ENCODE results near the gene HOXD3. TPM values are rescaled to one million over a fixed set of nuclear protein-coding genes. Genes with fewer than 3 reads are reported as not detected.
A peak's percentile ranks its signal among the peaks of the same experiment; 100 is the strongest.

HOXD3 gene
- total RNA-seq, 2 experiments from 2014 or later, result not detected

GRCh38 chr2:176178757-176179295, 21.7 kb downstream of the HOXD3 start:
- Mint-ChIP-seq H3K27me3 (peaks cover 86% of the 10 kb centered on the region), H3K4me1 (peaks cover 1% of the 10 kb centered on the region), H3K27ac (no peak overlapping the region), H3K9me3 (no peaks in the 10 kb centered on the region), H3K36me3 (ENCODE audit: low read depth) (no peaks in the 10 kb centered on the region), H3K4me3 (no peak overlapping the region)
- ChIA-PET POLR2A (no interaction called here), CTCF (no interaction called here)
- DNase-seq, result no peak

DNA sequence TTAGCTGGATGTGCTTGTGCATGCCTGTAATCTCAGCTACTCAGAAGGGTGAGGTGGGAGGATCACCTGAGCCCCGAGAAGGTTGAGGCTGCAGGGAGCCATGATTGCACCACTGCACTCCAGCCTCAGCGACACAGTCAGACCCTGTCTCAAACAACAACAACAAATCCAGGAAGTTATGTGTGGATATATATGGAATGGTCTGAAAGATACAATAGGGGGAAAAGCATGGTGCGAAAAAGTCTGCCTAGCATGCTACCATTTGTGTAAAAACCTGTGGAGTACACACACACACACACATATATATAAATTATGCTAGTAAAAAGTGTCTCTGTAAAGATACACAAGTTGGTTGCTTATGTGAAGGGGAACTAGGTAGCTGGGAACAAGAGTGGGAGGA, 24.4 kb downstream of the HOXD3 start:
- Mint-ChIP-seq H3K9me3 (no peaks in the 10 kb centered on the region), H3K4me3 (no peak overlapping the region), H3K27me3 (peaks cover 76% of the 10 kb centered on the region), H3K27ac (no peak overlapping the region), H3K4me1 (no peaks in the 10 kb centered on the region), H3K36me3 (ENCODE audit: low read depth) (no peaks in the 10 kb centered on the region)
- no peak for DNase-seq
- ChIA-PET CTCF (no interaction called here), POLR2A (no interaction called here)

GRCh38 chr2:176182671-176183070, 25.6 kb downstream of the HOXD3 start:
- Mint-ChIP-seq H3K27me3 (peaks cover 76% of the 10 kb centered on the region), H3K36me3 (ENCODE audit: low read depth) (no peaks in the 10 kb centered on the region), H3K27ac (no peak overlapping the region), H3K4me3 (no peak overlapping the region), H3K4me1 (peaks cover 5% of the 10 kb centered on the region), H3K9me3 (no peaks in the 10 kb centered on the region)
- ChIA-PET CTCF (no interaction called here), POLR2A (no interaction called here)
- DNase-seq, result no peak

- no peak for DNase-seq
- Mint-ChIP-seq H3K36me3 (ENCODE audit: low read depth) (peaks cover 4% of the 10 kb centered on the region), H3K4me3 (no peak overlapping the region), H3K27ac (no peak overlapping the region), H3K27me3 (peaks cover 73% of the 10 kb centered on the region), H3K4me1 (peaks cover 16% of the 10 kb centered on the region), H3K9me3 (no peaks in the 10 kb centered on the region)
- CTCF ChIA-PET, result no interaction called here
- POLR2A ChIA-PET, result no interaction called here
Observed at GRCh38 chr2:176184749-176185148, 27.6 kb downstream of the HOXD3 start.

DNA sequence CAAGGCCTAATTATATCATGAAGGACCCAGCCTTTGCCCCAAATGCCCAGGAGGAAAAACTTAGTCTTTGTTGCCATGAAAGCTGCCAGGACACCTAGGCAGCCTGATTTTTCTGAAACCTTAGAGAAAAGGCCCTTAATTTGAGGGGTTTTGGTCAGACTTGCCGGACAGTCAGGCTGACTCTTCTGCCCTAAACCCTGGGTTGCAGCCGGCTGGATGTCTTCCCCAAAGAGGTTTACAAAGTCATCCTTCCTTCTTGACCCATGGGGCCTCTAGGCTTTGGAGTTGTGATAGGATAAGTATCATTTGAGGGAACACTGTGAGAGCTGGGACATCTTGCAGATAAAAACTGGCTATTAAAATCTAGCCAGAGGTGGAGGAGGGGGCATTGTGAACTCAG, 28.9 kb downstream of the HOXD3 start:
- CTCF ChIA-PET, result interaction anchor here (1.2 kb wide), 1 partner anchor 10 kb away, joined by 4 read pairs; no protein-coding TSS in a partner anchor
- Mint-ChIP-seq H3K4me1 (peaks cover 17% of the 10 kb centered on the region), H3K27ac (no peak overlapping the region)

DNA sequence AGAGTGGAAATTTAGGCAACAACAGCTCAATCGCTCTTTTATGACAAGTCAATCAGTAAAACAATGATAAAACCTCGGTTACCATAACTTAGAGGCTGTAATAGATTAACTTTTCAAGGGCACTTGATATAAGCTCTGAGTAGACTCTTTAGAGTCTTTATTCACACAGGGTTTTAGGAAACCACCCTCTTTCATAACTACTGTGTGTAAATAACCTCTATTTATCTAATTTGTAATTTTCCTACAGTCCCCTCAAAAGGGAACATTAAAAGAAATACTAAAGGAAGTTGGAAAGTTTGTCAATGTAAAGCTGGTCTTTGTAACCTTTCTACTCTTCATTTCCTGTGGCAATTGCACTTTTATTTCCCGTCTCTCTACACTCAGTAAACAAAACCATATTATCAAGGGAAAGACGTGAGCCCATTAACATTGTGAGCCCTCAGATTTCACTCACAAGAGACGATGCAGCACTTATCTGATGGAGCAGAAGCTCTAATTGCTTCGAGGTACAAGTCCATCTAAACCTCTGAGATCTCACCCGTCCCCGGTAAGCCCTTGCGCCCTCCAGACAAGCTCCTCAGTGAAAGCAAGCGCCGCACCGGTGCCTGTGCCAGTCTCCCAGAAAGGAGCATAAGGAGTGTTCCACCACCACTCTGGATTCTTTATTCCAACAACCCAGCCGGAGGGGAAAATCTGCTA, 30.2 kb downstream of the HOXD3 start:
- H3K9me3 Mint-ChIP-seq, result no peaks in the 10 kb centered on the region
- no peak overlapping the region for H3K27ac Mint-ChIP-seq
- peaks cover 4% of the 10 kb centered on the region for H3K36me3 Mint-ChIP-seq (ENCODE audit: low read depth)
- H3K27me3 Mint-ChIP-seq, result peaks cover 77% of the 10 kb centered on the region
- peaks cover 17% of the 10 kb centered on the region for H3K4me1 Mint-ChIP-seq
- H3K4me3 Mint-ChIP-seq, result peak overlapping the region; percentile 73
- ChIA-PET CTCF (interaction anchor here (0.6 to 1.2 kb wide), 3 partner anchors 11 to 122 kb away, joined by 3 to 4 read pairs (median 3); no protein-coding TSS in a partner anchor), POLR2A (no interaction called here)
- DNase-seq, result no peak

More for the DNA sequence above, 28.9 kb downstream of the HOXD3 start:
- H3K4me3 Mint-ChIP-seq, result no peak overlapping the region
- no peaks in the 10 kb centered on the region for H3K9me3 Mint-ChIP-seq
- peaks cover 4% of the 10 kb centered on the region for H3K36me3 Mint-ChIP-seq (ENCODE audit: low read depth)
- peaks cover 72% of the 10 kb centered on the region for H3K27me3 Mint-ChIP-seq
- POLR2A ChIA-PET, result no interaction called here
- DNase-seq, result no peak

GRCh38 chr2:176187899-176188773, 31.0 kb downstream of the HOXD3 start, which contains the start of gene HOXD1:
TSS of gene HOXD1 (plus strand) at chr2:176188668. CDS start at chr2:176188802, 134 bp downstream.
- Mint-ChIP-seq H3K9me3 (no peaks in the 10 kb centered on the region), H3K4me3 (peak within 1 kb of the TSS; percentile 73), H3K36me3 (ENCODE audit: low read depth) (peaks cover 4% of the 10 kb centered on the region), H3K27me3 (peaks cover 77% of the 10 kb centered on the region), H3K4me1 (peaks cover 17% of the 10 kb centered on the region), H3K27ac (no peak within 1 kb of the TSS)
- no peak for DNase-seq
- POLR2A ChIA-PET, result no interaction called here
- CTCF ChIA-PET, result interaction anchor here (0.6 kb wide), 2 partner anchors 45 to 122 kb away, joined by 3 read pairs; no protein-coding TSS in a partner anchor

DNA sequence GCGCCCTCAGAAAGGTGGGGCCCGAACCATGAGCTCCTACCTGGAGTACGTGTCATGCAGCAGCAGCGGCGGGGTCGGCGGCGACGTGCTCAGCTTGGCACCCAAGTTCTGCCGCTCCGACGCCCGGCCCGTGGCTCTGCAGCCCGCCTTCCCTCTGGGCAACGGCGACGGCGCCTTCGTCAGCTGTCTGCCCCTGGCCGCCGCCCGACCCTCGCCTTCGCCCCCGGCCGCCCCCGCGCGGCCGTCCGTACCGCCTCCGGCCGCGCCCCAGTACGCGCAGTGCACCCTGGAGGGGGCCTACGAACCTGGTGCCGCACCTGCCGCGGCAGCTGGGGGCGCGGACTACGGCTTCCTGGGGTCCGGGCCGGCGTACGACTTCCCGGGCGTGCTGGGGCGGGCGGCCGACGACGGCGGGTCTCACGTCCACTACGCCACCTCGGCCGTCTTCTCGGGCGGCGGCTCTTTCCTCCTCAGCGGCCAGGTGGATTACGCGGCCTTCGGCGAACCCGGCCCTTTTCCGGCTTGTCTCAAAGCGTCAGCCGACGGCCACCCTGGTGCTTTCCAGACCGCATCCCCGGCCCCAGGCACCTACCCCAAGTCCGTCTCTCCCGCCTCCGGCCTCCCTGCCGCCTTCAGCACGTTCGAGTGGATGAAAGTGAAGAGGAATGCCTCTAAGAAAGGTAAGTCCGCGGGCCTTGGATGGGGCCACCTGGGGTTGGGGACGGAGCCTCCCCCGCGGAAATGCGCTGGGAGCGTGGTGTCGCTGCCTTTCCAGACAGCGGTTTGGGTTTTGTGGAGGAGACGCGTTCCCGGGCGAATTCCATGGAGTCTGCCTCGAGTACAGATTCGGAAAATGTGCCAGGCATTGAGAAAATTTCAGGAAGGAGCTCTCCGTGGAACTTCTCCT, 31.9 kb downstream of the HOXD3 start:
- Mint-ChIP-seq H3K36me3 (ENCODE audit: low read depth) (peaks cover 4% of the 10 kb centered on the region), H3K4me3 (peak overlapping the region; percentile 40), H3K4me1 (peaks cover 17% of the 10 kb centered on the region), H3K9me3 (no peaks in the 10 kb centered on the region), H3K27ac (no peak overlapping the region), H3K27me3 (peaks cover 77% of the 10 kb centered on the region)
- DNase-seq, result no peak
- ChIA-PET POLR2A (no interaction called here), CTCF (no interaction called here)

GRCh38 chr2:176189681-176190641, 32.9 kb downstream of the HOXD3 start:
- no peak overlapping the region for H3K27ac Mint-ChIP-seq
- no peaks in the 10 kb centered on the region for H3K9me3 Mint-ChIP-seq
- peaks cover 80% of the 10 kb centered on the region for H3K27me3 Mint-ChIP-seq
- ChIA-PET POLR2A (no interaction called here), CTCF (interaction anchor here (0.8 kb wide), 1 partner anchor 59 kb away, joined by 3 read pairs; no protein-coding TSS in a partner anchor)
- peaks cover 4% of the 10 kb centered on the region for H3K36me3 Mint-ChIP-seq (ENCODE audit: low read depth)
- peaks cover 17% of the 10 kb centered on the region for H3K4me1 Mint-ChIP-seq
- DNase-seq, result no peak
- peak overlapping the region; percentile 40 for H3K4me3 Mint-ChIP-seq

DNA sequence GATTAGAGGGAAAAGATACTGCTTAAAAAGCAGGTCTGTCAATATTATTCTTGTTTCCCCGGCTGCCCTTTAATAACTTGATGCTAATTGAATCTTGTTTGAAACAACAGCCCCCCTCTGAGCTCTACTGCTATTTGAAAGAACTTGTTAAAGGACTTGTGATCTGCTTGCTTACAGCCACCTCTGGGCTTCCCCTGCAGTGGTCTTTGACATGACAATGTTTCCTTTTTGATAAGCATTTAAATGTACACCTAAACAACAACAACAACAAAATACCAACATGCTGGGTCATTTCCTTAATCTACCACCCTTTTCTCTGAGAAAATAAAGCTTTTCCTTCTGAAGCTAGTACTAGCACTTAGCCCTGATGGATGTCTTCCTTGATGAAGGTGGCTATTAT, 35.2 kb downstream of the HOXD3 start:
- Mint-ChIP-seq H3K36me3 (ENCODE audit: low read depth) (peaks cover 4% of the 10 kb centered on the region), H3K27me3 (peaks cover 75% of the 10 kb centered on the region), H3K9me3 (no peaks in the 10 kb centered on the region), H3K27ac (no peak overlapping the region), H3K4me3 (no peak overlapping the region), H3K4me1 (peaks cover 15% of the 10 kb centered on the region)
- POLR2A ChIA-PET, result interaction anchor here (0.6 kb wide), 1 partner anchor 362 kb away, joined by 3 read pairs; no protein-coding TSS in a partner anchor
- DNase-seq, result no peak
- CTCF ChIA-PET, result no interaction called here

- H3K9me3 Mint-ChIP-seq, result no peaks in the 10 kb centered on the region
- no peak for DNase-seq
- ChIA-PET CTCF (no interaction called here), POLR2A (no interaction called here)
- H3K27ac Mint-ChIP-seq, result no peak overlapping the region
- peaks cover 74% of the 10 kb centered on the region for H3K27me3 Mint-ChIP-seq
- peaks cover 8% of the 10 kb centered on the region for H3K4me1 Mint-ChIP-seq
- no peak overlapping the region for H3K4me3 Mint-ChIP-seq
- peaks cover 1% of the 10 kb centered on the region for H3K36me3 Mint-ChIP-seq (ENCODE audit: low read depth)
Observed at GRCh38 chr2:176193048-176193447, 35.9 kb downstream of the HOXD3 start.

Data from activated CD4-positive, alpha-beta T cell treated with anti-CD3 and anti-CD28 coated beads, Interleukin-2, amount 10 ng/mL, durations not matched to agents 7 days and 5 days (primary cell).